ENCODE data around the gene SP5. TPM values are rescaled to one million over a fixed set of nuclear protein-coding genes. Genes with fewer than 3 reads are reported as not detected.
A peak's percentile ranks its signal among the peaks of the same experiment; 100 is the strongest.

Gene SP5
- total RNA-seq, 1 experiment from 2014 or later, result 0.64 TPM

DNA sequence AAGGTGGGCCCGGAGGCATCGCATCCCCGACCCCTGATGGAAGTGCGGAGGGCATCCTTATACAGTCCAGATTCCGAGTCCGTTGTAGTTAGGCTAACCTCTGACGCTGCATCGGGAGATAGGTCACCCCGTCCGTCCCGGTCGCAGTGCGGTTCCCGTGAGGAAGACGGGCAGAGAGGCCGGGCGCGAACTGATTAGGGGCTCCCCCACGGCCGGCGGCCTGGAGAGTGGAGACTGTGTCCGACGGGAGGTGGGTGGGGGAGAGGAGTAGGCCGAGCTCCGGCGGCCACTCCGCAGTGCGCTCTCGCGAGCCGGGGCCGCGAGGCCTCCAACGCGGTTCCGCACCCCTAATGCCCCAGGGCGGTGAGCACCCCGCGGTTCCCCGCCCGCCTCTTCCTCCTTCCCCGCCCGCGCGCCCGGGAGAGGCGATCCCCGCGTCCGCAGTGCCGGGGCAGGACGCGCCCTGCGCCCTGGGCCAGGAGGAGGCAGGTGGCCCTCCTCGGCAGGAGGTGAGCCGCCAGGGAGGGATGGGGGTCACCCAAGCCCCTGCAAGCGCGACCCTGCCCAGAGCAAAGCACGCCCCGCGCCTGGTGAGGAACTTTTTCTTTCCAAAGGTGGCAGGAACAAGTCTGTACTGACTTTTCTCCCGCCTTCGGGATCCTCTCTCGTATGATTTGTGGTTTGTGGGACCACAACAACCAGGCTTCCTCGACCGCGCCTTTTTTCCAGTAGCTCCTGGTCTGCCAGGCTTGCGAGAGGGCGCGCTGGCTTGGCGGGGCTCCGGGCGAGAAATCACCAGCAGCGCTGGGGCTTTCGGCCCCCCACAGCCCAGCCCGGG is 1.4 kb upstream of the SP5 start:
- TF ChIP-seq, protein P1, sequence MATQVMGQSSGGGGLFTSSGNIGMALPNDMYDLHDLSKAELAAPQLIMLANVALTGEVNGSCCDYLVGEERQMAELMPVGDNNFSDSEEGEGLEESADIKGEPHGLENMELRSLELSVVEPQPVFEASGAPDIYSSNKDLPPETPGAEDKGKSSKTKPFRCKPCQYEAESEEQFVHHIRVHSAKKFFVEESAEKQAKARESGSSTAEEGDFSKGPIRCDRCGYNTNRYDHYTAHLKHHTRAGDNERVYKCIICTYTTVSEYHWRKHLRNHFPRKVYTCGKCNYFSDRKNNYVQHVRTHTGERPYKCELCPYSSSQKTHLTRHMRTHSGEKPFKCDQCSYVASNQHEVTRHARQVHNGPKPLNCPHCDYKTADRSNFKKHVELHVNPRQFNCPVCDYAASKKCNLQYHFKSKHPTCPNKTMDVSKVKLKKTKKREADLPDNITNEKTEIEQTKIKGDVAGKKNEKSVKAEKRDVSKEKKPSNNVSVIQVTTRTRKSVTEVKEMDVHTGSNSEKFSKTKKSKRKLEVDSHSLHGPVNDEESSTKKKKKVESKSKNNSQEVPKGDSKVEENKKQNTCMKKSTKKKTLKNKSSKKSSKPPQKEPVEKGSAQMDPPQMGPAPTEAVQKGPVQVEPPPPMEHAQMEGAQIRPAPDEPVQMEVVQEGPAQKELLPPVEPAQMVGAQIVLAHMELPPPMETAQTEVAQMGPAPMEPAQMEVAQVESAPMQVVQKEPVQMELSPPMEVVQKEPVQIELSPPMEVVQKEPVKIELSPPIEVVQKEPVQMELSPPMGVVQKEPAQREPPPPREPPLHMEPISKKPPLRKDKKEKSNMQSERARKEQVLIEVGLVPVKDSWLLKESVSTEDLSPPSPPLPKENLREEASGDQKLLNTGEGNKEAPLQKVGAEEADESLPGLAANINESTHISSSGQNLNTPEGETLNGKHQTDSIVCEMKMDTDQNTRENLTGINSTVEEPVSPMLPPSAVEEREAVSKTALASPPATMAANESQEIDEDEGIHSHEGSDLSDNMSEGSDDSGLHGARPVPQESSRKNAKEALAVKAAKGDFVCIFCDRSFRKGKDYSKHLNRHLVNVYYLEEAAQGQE (IDR thresholded peaks at IDR 0.05; ENCODE audit: insufficient read depth in 1 of 2, low read depth in 2 of 2, low read length in 1 of 2), result no peak
- no peak for TF ChIP-seq POLR2AphosphoS5 (IDR thresholded peaks at IDR 0.05; ENCODE audit: low read depth, low read length)
- TF ChIP-seq TCF7L2 (IDR thresholded peaks at IDR 0.05; ENCODE audit: low read depth, low read length), result no peak
- TF ChIP-seq SIN3A (IDR thresholded peaks at IDR 0.05; ENCODE audit: borderline replicate concordance, insufficient read depth, low read depth, low read length), result no peak
- TF ChIP-seq, protein P2, sequence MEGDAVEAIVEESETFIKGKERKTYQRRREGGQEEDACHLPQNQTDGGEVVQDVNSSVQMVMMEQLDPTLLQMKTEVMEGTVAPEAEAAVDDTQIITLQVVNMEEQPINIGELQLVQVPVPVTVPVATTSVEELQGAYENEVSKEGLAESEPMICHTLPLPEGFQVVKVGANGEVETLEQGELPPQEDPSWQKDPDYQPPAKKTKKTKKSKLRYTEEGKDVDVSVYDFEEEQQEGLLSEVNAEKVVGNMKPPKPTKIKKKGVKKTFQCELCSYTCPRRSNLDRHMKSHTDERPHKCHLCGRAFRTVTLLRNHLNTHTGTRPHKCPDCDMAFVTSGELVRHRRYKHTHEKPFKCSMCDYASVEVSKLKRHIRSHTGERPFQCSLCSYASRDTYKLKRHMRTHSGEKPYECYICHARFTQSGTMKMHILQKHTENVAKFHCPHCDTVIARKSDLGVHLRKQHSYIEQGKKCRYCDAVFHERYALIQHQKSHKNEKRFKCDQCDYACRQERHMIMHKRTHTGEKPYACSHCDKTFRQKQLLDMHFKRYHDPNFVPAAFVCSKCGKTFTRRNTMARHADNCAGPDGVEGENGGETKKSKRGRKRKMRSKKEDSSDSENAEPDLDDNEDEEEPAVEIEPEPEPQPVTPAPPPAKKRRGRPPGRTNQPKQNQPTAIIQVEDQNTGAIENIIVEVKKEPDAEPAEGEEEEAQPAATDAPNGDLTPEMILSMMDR (IDR thresholded peaks at IDR 0.05), result no peak
- Histone ChIP-seq H3K4me3 (ENCODE audit: low read depth in 2 of 2, low read length in 2 of 2) (peak overlapping the region; percentile 46 to 51), H3K36me3 (ENCODE audit: control insufficient read depth, insufficient read depth, low read length) (no peaks in the 10 kb centered on the region; the same call in 1 of the 2 replicates), H3K4me1 (ENCODE audit: control insufficient read depth, insufficient read depth, low read length) (peaks cover 12% of the 10 kb centered on the region), H3K9me3 (ENCODE audit: control insufficient read depth, insufficient read depth, low read depth, low read length) (no peaks in the 10 kb centered on the region), H3K27me3 (ENCODE audit: control insufficient read depth, insufficient read depth, low read length) (peaks cover 11% of the 10 kb centered on the region), H3K27ac (ENCODE audit: low read length) (no peak overlapping the region)
- DNase-seq (ENCODE audit: low read depth, low spot score) (no peak), ATAC-seq (peak; percentile 29; the same call in 1 of the 2 replicates)
- CTCF ChIA-PET, result no interaction called here
- in situ Hi-C loops (cut with HindIII; ENCODE audit: low pct_unique_long_range_greater_than_20kb, low sequenced_read_pairs) (no loop called here), intact Hi-C loops (cut with micrococcal nuclease; ENCODE audit: unreplicated experiment) (loop anchor here (10.0 kb wide), 1 partner anchor 101 kb away; the partner anchor contains the start of gene GAD1)
- POLR2A ChIA-PET, result no interaction called here
- no TSS peak for BruUV-seq (replicated peaks)

DNA sequence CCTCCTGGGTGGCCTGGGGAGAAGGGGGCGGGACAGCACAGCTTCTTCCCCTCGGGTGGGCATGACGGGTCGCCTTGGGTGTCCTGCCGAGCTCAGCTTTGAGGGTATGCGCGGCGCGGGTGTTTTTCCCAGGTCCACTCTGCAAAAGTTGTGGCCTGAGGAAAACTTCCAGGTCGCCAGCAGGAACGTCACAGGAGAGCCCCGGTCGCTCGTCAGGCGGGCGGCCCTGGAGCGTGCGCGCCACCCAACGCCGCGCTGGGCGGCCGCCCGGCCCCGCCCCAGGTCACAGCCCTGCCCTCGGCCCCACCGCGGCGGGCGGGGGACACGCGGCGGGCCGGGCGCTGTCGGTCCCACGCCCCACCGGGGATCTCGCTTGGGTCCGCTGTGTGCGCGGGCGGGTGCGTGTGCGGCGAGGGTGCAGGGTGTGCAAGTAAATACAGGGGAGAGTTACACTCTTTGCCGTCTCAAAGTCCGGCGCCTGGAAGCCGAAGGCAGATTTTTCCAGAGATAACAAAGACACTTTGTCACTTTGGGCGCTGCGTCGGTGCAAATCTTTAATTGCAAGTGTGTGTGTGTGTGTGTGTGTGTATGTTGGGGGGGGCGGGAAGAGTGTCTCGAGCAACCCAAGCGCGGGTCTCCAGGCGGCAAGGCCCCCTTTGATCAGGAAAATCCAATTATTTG is 616 bp upstream of the SP5 start:
- CTCF ChIA-PET, result no interaction called here
- Histone ChIP-seq H3K4me1 (ENCODE audit: control insufficient read depth, insufficient read depth, low read length) (peaks cover 12% of the 10 kb centered on the region), H3K36me3 (ENCODE audit: control insufficient read depth, insufficient read depth, low read length) (no peaks in the 10 kb centered on the region; the same call in 1 of the 2 replicates), H3K27me3 (ENCODE audit: control insufficient read depth, insufficient read depth, low read length) (peaks cover 13% of the 10 kb centered on the region), H3K27ac (ENCODE audit: low read length) (no peak overlapping the region), H3K9me3 (ENCODE audit: control insufficient read depth, insufficient read depth, low read depth, low read length) (no peaks in the 10 kb centered on the region), H3K4me3 (ENCODE audit: low read depth in 2 of 2, low read length in 2 of 2) (peak overlapping the region; percentile 46 to 51)
- intact Hi-C loops (cut with micrococcal nuclease; ENCODE audit: unreplicated experiment) (loop anchor here (10.0 kb wide), 1 partner anchor 100 kb away; the partner anchor contains the start of gene GAD1), in situ Hi-C loops (cut with HindIII; ENCODE audit: low pct_unique_long_range_greater_than_20kb, low sequenced_read_pairs) (no loop called here)
- ATAC-seq, result peak; percentile 86
- POLR2A ChIA-PET, result no interaction called here
- BruUV-seq (replicated peaks), result no TSS peak
- TF ChIP-seq TCF7L2 (IDR thresholded peaks at IDR 0.05; ENCODE audit: low read depth, low read length) (no peak), SIN3A (IDR thresholded peaks at IDR 0.05; ENCODE audit: borderline replicate concordance, insufficient read depth, low read depth, low read length) (no peak), POLR2AphosphoS5 (IDR thresholded peaks at IDR 0.05; ENCODE audit: low read depth, low read length) (no peak)
- TF ChIP-seq, protein P1 (IDR thresholded peaks at IDR 0.05; ENCODE audit: insufficient read depth in 1 of 2, low read depth in 2 of 2, low read length in 1 of 2), result no peak
- TF ChIP-seq, protein P2 (IDR thresholded peaks at IDR 0.05), result no peak
- no peak for DNase-seq (ENCODE audit: low read depth, low spot score)

Measured in Panc1 (cell line).